ENCODE data around the gene IFIT1B.
A peak's percentile ranks its signal among the peaks of the same experiment; 100 is the strongest.

Gene IFIT1B

DNA sequence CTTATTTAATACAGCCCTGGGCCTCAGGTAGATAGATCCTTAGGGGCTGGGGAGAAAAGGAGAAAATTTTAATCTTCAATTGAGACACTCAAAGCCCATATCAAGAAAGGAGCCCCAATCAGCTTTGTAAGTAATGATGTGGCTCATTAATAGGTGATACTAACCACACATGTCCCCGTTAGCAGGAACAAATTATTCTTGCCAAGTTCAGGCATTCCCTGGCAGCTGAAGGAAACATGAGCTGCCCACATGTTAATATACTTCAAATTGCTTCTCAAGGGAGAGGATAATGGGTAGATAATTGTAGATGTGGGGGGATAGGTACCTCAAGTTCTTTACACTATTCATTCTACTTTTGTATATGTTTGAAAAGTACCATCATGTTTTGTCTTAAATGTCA, 51.0 kb downstream of the IFIT1B start:
- Histone ChIP-seq H3K4me3 (ENCODE audit: severe bottlenecking) (no peak overlapping the region), H3K9me3 (ENCODE audit: severe bottlenecking) (no peaks in the 10 kb centered on the region), H3K27ac (ENCODE audit: poor library complexity, severe bottlenecking) (no peak overlapping the region), H3K4me1 (ENCODE audit: insufficient read depth, poor library complexity, severe bottlenecking) (peaks cover 24% of the 10 kb centered on the region), H3K36me3 (ENCODE audit: low read depth) (no peaks in the 10 kb centered on the region), H3K27me3 (ENCODE audit: insufficient read depth, poor library complexity, severe bottlenecking) (no peaks in the 10 kb centered on the region)
- TF ChIP-seq, protein P1, sequence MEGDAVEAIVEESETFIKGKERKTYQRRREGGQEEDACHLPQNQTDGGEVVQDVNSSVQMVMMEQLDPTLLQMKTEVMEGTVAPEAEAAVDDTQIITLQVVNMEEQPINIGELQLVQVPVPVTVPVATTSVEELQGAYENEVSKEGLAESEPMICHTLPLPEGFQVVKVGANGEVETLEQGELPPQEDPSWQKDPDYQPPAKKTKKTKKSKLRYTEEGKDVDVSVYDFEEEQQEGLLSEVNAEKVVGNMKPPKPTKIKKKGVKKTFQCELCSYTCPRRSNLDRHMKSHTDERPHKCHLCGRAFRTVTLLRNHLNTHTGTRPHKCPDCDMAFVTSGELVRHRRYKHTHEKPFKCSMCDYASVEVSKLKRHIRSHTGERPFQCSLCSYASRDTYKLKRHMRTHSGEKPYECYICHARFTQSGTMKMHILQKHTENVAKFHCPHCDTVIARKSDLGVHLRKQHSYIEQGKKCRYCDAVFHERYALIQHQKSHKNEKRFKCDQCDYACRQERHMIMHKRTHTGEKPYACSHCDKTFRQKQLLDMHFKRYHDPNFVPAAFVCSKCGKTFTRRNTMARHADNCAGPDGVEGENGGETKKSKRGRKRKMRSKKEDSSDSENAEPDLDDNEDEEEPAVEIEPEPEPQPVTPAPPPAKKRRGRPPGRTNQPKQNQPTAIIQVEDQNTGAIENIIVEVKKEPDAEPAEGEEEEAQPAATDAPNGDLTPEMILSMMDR (IDR thresholded peaks at IDR 0.05; ENCODE audit: poor library complexity, severe bottlenecking): no peak
- no peak for ATAC-seq (ENCODE audit: low read depth)
- no peak for DNase-seq (ENCODE audit: low spot score)

DNA sequence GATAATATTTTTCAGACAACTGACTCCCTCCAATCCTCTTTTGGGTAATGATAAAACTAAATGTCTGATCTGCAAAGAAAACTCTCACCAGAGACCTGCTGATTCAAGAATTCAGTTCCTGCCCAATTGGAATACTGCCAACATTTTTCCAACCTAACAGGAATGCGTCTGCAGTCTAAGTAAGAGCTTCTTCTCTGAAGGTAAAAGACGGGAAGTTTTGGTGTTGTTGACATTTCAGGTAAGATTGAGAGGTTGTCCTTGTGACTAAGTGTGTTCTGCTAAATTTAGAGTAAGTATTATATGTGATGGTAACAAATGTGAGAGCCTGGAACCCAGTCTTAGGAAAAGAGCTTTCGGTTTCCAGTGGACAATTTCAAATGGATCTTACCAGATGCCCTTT, 54.1 kb downstream of the IFIT1B start:
- DNase-seq (ENCODE audit: low spot score): no peak
- TF ChIP-seq, protein P1 (IDR thresholded peaks at IDR 0.05; ENCODE audit: poor library complexity, severe bottlenecking): no peak
- Histone ChIP-seq H3K4me3 (ENCODE audit: severe bottlenecking) (no peak overlapping the region), H3K4me1 (ENCODE audit: insufficient read depth, poor library complexity, severe bottlenecking) (peaks cover 21% of the 10 kb centered on the region), H3K27ac (ENCODE audit: poor library complexity, severe bottlenecking) (peak overlapping the region; percentile 19), H3K36me3 (ENCODE audit: low read depth) (no peaks in the 10 kb centered on the region), H3K27me3 (ENCODE audit: insufficient read depth, poor library complexity, severe bottlenecking) (no peaks in the 10 kb centered on the region), H3K9me3 (ENCODE audit: severe bottlenecking) (no peaks in the 10 kb centered on the region)
- ATAC-seq (ENCODE audit: low read depth): peak; percentile 70

Measured in RWPE2 (cell line).